Breast epithelium (tissue), 3 donors: ENCODE data around the gene PLPP7.

Source experiments
- POLR2A ChIP-seq: fragments of 450-650 bp; IDR thresholded peaks from one replicate; pipeline ENCODE4 v1.6.1; 2016; ENCODE audit warnings: antibody characterized with exemption, mild to moderate bottlenecking, moderate library complexity
- TF ChIP-seq, protein P1 (sequence below), 3 donors: fragments of 450-650 bp; IDR thresholded peaks; one replicate each; pipeline ENCODE4 v1.5.1; 2016 to 2017; ENCODE audit warnings: antibody characterized with exemption in 3 of 3, mild to moderate bottlenecking in 3 of 3, moderate library complexity in 3 of 3

DNA sequence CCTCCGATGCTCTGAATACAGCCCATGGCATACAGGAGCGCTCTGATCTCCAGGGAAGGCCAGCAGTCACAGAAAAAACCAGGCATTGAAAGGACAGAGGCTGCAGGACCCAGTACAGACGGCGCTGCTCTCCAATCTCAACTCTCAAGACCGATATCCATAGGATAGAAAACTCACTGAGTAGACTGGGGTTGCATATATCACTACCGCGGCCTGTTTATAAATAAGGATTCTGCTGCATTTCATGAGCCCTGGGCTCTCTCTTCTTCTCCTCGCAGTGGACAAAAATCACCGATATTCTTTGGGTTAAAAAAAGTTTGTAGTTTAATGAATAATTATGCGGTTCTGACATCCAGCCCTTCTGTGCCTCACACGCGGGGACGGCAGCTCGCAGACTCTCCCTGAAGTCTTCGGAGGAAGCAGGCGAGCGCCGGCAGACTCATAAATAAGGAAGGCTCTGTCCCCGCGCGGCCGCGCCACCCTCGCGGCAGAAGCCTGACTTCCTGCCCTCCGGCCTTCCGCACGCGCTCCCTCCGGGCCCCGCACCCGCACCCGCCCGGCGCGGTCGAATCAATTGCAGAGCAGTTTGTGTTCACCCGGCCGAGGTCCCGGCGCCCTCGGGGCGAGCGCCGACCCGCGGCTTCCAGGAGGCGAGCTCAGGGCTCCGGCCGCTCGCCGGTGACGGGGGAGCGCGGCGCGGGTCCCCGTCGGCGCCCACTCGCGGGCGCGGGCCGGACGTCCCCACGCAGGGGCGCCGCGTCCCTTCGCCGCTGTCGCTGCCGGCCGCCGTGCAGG, 13.2 kb upstream of the PLPP7 start, which contains the start of gene FAM78A:
- TF ChIP-seq POLR2A: no peak
- TF ChIP-seq, protein P1, sequence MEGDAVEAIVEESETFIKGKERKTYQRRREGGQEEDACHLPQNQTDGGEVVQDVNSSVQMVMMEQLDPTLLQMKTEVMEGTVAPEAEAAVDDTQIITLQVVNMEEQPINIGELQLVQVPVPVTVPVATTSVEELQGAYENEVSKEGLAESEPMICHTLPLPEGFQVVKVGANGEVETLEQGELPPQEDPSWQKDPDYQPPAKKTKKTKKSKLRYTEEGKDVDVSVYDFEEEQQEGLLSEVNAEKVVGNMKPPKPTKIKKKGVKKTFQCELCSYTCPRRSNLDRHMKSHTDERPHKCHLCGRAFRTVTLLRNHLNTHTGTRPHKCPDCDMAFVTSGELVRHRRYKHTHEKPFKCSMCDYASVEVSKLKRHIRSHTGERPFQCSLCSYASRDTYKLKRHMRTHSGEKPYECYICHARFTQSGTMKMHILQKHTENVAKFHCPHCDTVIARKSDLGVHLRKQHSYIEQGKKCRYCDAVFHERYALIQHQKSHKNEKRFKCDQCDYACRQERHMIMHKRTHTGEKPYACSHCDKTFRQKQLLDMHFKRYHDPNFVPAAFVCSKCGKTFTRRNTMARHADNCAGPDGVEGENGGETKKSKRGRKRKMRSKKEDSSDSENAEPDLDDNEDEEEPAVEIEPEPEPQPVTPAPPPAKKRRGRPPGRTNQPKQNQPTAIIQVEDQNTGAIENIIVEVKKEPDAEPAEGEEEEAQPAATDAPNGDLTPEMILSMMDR (IDR thresholded peaks at IDR 0.05): no peak
